Brain microvascular endothelial cell (primary cell): ENCODE results near the gene ZP2.
A peak's percentile ranks its signal among the peaks of the same experiment; 100 is the strongest.

Source experiments
- DNase-seq: peaks from one replicate; pipeline ENCODE4 v3.0.0-alpha.2; 2020
- H3K27ac ChIP-seq: fragments of 250-450 bp; sonication (Bioruptor Pico); 2 replicates; pipeline ENCODE4 v1.5.1; 2020; ENCODE audit warnings: mild to moderate bottlenecking, moderate library complexity
- H3K27me3 ChIP-seq: fragments of 250-450 bp; sonication (Bioruptor Pico); replicated peaks from 2 replicates; pipeline ENCODE4 v1.5.1; 2020; ENCODE audit warnings: mild to moderate bottlenecking
- H3K36me3 ChIP-seq: fragments of 250-450 bp; sonication (Bioruptor Pico); replicated peaks from 2 replicates; pipeline ENCODE4 v1.5.1; 2020; ENCODE audit warnings: mild to moderate bottlenecking
- H3K4me3 ChIP-seq: 2 replicates; pipeline ENCODE4 v1.5.1; 2011; ENCODE audit warnings: low read depth, mild to moderate bottlenecking, control low read depth, low read length, moderate library complexity
- CTCF ChIP-seq: IDR thresholded peaks from 2 replicates; pipeline ENCODE4 v1.5.1; 2011; ENCODE audit warnings: low read depth, mild to moderate bottlenecking, moderate library complexity, low read length, control low read depth, inconsistent platforms; ENCODE audit errors: missing control alignments
- in situ Hi-C: cut with HindIII; loops from 2 replicates; pipeline ENCODE4 v1.10.0; 2017; ENCODE audit warnings: low sequenced_read_pairs, low pct_ligation_motif_present

The ZP2 gene

GRCh38 chr16:21163576-21163975, 47.8 kb downstream of the ZP2 start:
- no peak for TF ChIP-seq CTCF
- in situ Hi-C loops = no loop called here
- no peak for DNase-seq
- Histone ChIP-seq H3K27me3 (no peaks in the 10 kb centered on the region), H3K27ac (no peak overlapping the region), H3K4me3 (no peak overlapping the region), H3K36me3 (no peaks in the 10 kb centered on the region)

- DNase-seq = no peak
- in situ Hi-C loops = no loop called here
- TF ChIP-seq CTCF = no peak
- Histone ChIP-seq H3K27me3 (no peaks in the 10 kb centered on the region), H3K4me3 (no peak overlapping the region), H3K27ac (no peak overlapping the region), H3K36me3 (no peaks in the 10 kb centered on the region)
Observed at GRCh38 chr16:21162661-21163151, 48.7 kb downstream of the ZP2 start.

- H3K4me3 ChIP-seq = no peak overlapping the region
- no peak for TF ChIP-seq CTCF
Observed at GRCh38 chr16:21161211-21161610, 50.2 kb downstream of the ZP2 start.

GRCh38 chr16:21160276-21160675, 51.1 kb downstream of the ZP2 start:
- TF ChIP-seq CTCF = no peak
- Histone ChIP-seq H3K27me3 (no peaks in the 10 kb centered on the region), H3K4me3 (no peak overlapping the region), H3K36me3 (no peaks in the 10 kb centered on the region), H3K27ac (no peak overlapping the region)
- in situ Hi-C loops = no loop called here
- DNase-seq = no peak

More at GRCh38 chr16:21161211-21161610, 50.2 kb downstream of the ZP2 start:
- no peaks in the 10 kb centered on the region for H3K36me3 ChIP-seq
- no peak for DNase-seq
- no peaks in the 10 kb centered on the region for H3K27me3 ChIP-seq
- no peak overlapping the region for H3K27ac ChIP-seq
- in situ Hi-C loops = no loop called here

GRCh38 chr16:21159281-21159951, 52.0 kb downstream of the ZP2 start:
- no peaks in the 10 kb centered on the region for H3K27me3 ChIP-seq
- no peak for DNase-seq

More at GRCh38 chr16:21159281-21159951, 52.0 kb downstream of the ZP2 start:
- in situ Hi-C loops = no loop called here
- Histone ChIP-seq H3K36me3 (no peaks in the 10 kb centered on the region), H3K27ac (no peak overlapping the region), H3K4me3 (peak overlapping the region; percentile 72)
- no peak for TF ChIP-seq CTCF
